GM06990 (cell line): ENCODE results near the gene E4F1.

Experiments
- DNase-seq: peaks from one replicate; pipeline ENCODE4 v3.0.0-alpha.2; 2011; ENCODE audit not compliant: insufficient read length; ENCODE audit errors: extremely low read depth
- H3K27me3 ChIP-seq: replicated peaks from 2 replicates; pipeline ENCODE4 v1.6.0; 2011; ENCODE audit warnings: low read length; ENCODE audit not compliant: control insufficient read depth, insufficient read depth
- H3K36me3 ChIP-seq: 2 replicates; pipeline ENCODE4 v1.5.1; 2011; ENCODE audit warnings: low read length; ENCODE audit not compliant: control insufficient read depth, insufficient read depth
- H3K4me3 ChIP-seq: replicated peaks from 2 replicates; pipeline ENCODE4 v1.5.1; 2011; ENCODE audit warnings: low read depth, mild to moderate bottlenecking, control low read depth, low read length
- TF ChIP-seq, protein P1 (sequence below): IDR thresholded peaks from 2 replicates; pipeline ENCODE4 v1.5.1; 2011; ENCODE audit warnings: low read length, control low read depth, mild to moderate bottlenecking, inconsistent platforms; ENCODE audit not compliant: insufficient read depth, poor library complexity, severe bottlenecking

E4F1 gene

GRCh38 chr16:2209258-2210008 lies 14.0 kb upstream of the E4F1 start:
- DNase-seq = no peak
- Histone ChIP-seq H3K36me3 (peaks cover 16% of the 10 kb centered on the region), H3K27me3 (no peaks in the 10 kb centered on the region), H3K4me3 (no peak overlapping the region)
- TF ChIP-seq, protein P1, sequence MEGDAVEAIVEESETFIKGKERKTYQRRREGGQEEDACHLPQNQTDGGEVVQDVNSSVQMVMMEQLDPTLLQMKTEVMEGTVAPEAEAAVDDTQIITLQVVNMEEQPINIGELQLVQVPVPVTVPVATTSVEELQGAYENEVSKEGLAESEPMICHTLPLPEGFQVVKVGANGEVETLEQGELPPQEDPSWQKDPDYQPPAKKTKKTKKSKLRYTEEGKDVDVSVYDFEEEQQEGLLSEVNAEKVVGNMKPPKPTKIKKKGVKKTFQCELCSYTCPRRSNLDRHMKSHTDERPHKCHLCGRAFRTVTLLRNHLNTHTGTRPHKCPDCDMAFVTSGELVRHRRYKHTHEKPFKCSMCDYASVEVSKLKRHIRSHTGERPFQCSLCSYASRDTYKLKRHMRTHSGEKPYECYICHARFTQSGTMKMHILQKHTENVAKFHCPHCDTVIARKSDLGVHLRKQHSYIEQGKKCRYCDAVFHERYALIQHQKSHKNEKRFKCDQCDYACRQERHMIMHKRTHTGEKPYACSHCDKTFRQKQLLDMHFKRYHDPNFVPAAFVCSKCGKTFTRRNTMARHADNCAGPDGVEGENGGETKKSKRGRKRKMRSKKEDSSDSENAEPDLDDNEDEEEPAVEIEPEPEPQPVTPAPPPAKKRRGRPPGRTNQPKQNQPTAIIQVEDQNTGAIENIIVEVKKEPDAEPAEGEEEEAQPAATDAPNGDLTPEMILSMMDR = no peak

- Histone ChIP-seq H3K27me3 (no peaks in the 10 kb centered on the region), H3K36me3 (peaks cover 16% of the 10 kb centered on the region), H3K4me3 (no peak overlapping the region)
- TF ChIP-seq, protein P1 = no peak
- no peak for DNase-seq
Measured at GRCh38 chr16:2210009-2210332, 13.4 kb upstream of the E4F1 start.

GRCh38 chr16:2210386-2211365 lies 12.7 kb upstream of the E4F1 start, which contains the start of gene BRICD5:
Gene BRICD5 (minus strand): TSS chr16:2210863. CDS start chr16:2210833, 30 bp downstream.
- Histone ChIP-seq H3K36me3 (peaks cover 16% of the 10 kb centered on the region), H3K27me3 (no peaks in the 10 kb centered on the region), H3K4me3 (no peak within 1 kb of the TSS)
- TF ChIP-seq, protein P1 = no peak
- DNase-seq = no peak

- H3K36me3 ChIP-seq = peaks cover 16% of the 10 kb centered on the region
- H3K27me3 ChIP-seq = no peaks in the 10 kb centered on the region
- H3K4me3 ChIP-seq = no peak overlapping the region
- TF ChIP-seq, protein P1 = no peak
- no peak for DNase-seq
Measured at GRCh38 chr16:2211923-2212347, 11.5 kb upstream of the E4F1 start.

DNA sequence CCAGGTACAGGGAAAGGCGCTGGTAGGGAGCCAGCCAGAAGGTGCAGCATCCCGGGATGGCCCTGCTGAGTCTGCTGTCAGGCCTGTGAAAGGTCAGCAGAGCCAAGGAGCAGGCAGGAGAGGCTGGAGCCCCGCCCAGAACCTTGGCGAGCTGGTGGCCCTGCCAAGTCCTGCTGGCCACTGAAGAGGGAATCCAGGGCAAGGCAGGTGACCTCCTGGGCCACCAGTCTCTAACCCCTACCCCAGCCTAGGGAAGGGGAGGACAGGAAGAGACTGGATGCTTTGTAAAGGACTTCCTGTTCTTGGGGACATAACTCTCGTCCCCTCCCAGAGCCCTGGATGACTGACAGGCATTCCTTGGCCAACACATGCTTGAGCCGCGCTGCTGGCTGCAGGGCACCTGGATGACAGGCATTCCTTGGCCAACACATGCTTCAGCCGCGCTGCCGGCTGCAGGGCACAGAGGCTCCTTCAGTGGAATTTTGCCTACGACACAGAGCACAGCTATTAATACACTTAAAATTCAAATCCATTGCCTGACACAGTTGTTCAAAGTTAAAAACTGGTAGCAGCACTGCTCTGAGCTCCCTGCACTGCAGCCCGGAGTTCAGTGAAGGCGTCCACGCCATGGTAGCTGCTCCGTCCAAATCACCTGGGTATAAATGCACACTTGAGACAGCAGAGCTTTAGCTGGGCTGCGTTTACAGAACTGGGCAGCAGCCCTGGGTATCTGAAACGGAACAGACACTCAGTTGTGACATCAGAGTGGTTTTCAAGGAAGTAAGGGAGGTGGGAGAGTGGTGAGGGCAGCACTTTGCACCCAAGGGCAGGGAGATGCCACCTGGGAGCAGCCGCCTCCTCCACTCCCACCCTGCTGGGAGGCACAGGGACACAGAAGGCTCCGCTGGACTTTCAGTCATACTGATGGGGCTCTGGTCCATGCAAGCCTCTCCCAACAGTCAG lies 10.7 kb upstream of the E4F1 start:
- no peak for DNase-seq
- Histone ChIP-seq H3K27me3 (no peaks in the 10 kb centered on the region), H3K4me3 (peak overlapping the region; percentile 76), H3K36me3 (peaks cover 10% of the 10 kb centered on the region)
- TF ChIP-seq, protein P1 = no peak
